Trophoblast cell (in vitro differentiated cells and primary cell): ENCODE measurements around the gene MAP3K12.

Experiments
- DNase-seq, 2 donors: peaks; one replicate each; pipeline ENCODE4 v3.0.0-alpha.2; 2016
- H2AFZ ChIP-seq: 2 replicates; pipeline ENCODE4 v1.6.1; 2013; ENCODE audit warnings: low read length, moderate library complexity, mild to moderate bottlenecking; ENCODE audit not compliant: insufficient read depth, poor library complexity
- H2AK5ac ChIP-seq: 2 replicates; pipeline ENCODE4 v1.6.1; 2013; ENCODE audit warnings: mild to moderate bottlenecking, low read length
- H2BK120ac ChIP-seq: 2 replicates; pipeline ENCODE4 v1.6.1; 2013; ENCODE audit warnings: low read length, mild to moderate bottlenecking, moderate library complexity; ENCODE audit not compliant: insufficient read depth, poor library complexity
- H2BK12ac ChIP-seq: 2 replicates; pipeline ENCODE4 v1.6.1; 2013; ENCODE audit warnings: mild to moderate bottlenecking, low read length, moderate library complexity
- H2BK5ac ChIP-seq: 2 replicates; pipeline ENCODE4 v1.6.1; 2013; ENCODE audit warnings: low read length, low read depth, moderate library complexity, mild to moderate bottlenecking; ENCODE audit not compliant: poor library complexity
- H3K14ac ChIP-seq: 2 replicates; pipeline ENCODE4 v1.6.1; 2013; ENCODE audit warnings: mild to moderate bottlenecking, low read length
- H3K18ac ChIP-seq: 2 replicates; pipeline ENCODE4 v1.6.1; 2013; ENCODE audit warnings: mild to moderate bottlenecking, low read length
- H3K23ac ChIP-seq: 2 replicates; pipeline ENCODE4 v1.6.1; 2013; ENCODE audit warnings: low read length
- H3K27ac ChIP-seq: 2 replicates; pipeline ENCODE4 v1.5.1; 2013; ENCODE audit warnings: low read depth, mild to moderate bottlenecking, inconsistent platforms, low read length, moderate library complexity
- H3K27me3 ChIP-seq: 2 replicates; pipeline ENCODE4 v1.6.1; 2013; ENCODE audit warnings: inconsistent platforms, mild to moderate bottlenecking, low read length, moderate library complexity; ENCODE audit not compliant: insufficient read depth
- H3K36me3 ChIP-seq, 2 experiments: 1 replicate in 1 of 2; 2 replicates in 1 of 2; pipeline ENCODE4 v1.6.1; 2013; ENCODE audit warnings: low read length in 2 of 2, mild to moderate bottlenecking in 2 of 2, moderate library complexity in 1 of 2; ENCODE audit not compliant: insufficient read depth in 2 of 2, control insufficient read depth in 1 of 2
- H3K4ac ChIP-seq: 2 replicates; pipeline ENCODE4 v1.6.1; 2013; ENCODE audit warnings: low read depth, mild to moderate bottlenecking, low read length, moderate library complexity
- H3K4me1 ChIP-seq, 2 experiments: 1 replicate in 1 of 2; 2 replicates in 1 of 2; pipeline ENCODE4 v1.6.1; 2013; ENCODE audit warnings: low read length in 2 of 2, mild to moderate bottlenecking in 2 of 2, moderate library complexity in 1 of 2; ENCODE audit not compliant: insufficient read depth in 2 of 2, control insufficient read depth in 1 of 2
- H3K4me2 ChIP-seq: 2 replicates; pipeline ENCODE4 v1.6.1; 2013; ENCODE audit warnings: inconsistent platforms, mild to moderate bottlenecking, low read length, moderate library complexity
- H3K4me3 ChIP-seq: 2 replicates; pipeline ENCODE4 v1.5.1; 2013; ENCODE audit warnings: mild to moderate bottlenecking, low read depth, low read length, inconsistent platforms
- H3K79me1 ChIP-seq: one replicate; pipeline ENCODE4 v1.6.1; 2013; ENCODE audit warnings: low read length
- H3K79me2 ChIP-seq: 2 replicates; pipeline ENCODE4 v1.6.1; 2013; ENCODE audit warnings: low read length, mild to moderate bottlenecking; ENCODE audit not compliant: control insufficient read depth, insufficient read depth, poor library complexity
- H3K9ac ChIP-seq: 2 replicates; pipeline ENCODE4 v1.6.1; 2013; ENCODE audit warnings: mild to moderate bottlenecking, low read length
- H3K9me3 ChIP-seq: 2 replicates; pipeline ENCODE4 v1.6.1; 2013; ENCODE audit warnings: low read depth, mild to moderate bottlenecking, control low read depth, inconsistent platforms, low read length; ENCODE audit not compliant: insufficient read depth
- H4K12ac ChIP-seq: 2 replicates; pipeline ENCODE4 v1.6.1; 2013; ENCODE audit warnings: low read depth, mild to moderate bottlenecking, low read length, moderate library complexity
- H4K8ac ChIP-seq: 2 replicates; pipeline ENCODE4 v1.6.1; 2013; ENCODE audit warnings: low read depth, mild to moderate bottlenecking, low read length, moderate library complexity
- H4K91ac ChIP-seq: one replicate; pipeline ENCODE4 v1.6.1; 2013; ENCODE audit warnings: low read depth, mild to moderate bottlenecking, low read length, moderate library complexity
- WGBS: extraction: QIAGEN DNeasy Blood & Tissue Kit; methylation state at CpG from one replicate; pipeline ENCODE4 v1.1.7; 2013; ENCODE audit warnings: missing lambda C conversion rate; ENCODE audit not compliant: insufficient read length, insufficient coverage; ENCODE audit errors: extremely low coverage; 5-methylcytosine and 5-hydroxymethylcytosine counted together

The MAP3K12 gene

DNA sequence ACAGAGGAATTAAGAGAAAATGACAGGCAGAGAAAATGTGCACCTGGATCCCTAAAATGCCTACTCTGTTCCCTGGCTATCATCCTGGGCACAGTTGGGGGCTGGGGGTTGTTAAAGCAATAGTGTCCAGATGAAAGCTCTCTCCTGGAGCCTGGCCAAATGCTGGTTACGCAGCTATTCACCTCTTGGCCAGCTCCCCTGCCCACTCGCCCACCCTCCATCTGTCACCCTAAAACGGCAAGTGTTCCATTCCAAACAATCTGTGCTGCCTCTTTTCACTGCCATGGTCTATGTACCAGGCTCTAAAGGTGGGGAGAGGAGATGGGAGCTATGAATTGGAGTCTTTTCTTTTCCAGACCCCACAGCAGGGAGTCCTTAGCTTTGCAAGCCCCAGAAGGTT lies 32.8 kb upstream of the MAP3K12 start:
- Histone ChIP-seq H3K79me2 (no peaks in the 10 kb centered on the region), H3K23ac (no peak overlapping the region), H2AFZ (no peak overlapping the region), H2BK12ac (no peak overlapping the region), H4K91ac (no peak overlapping the region), H3K4me3 (no peak overlapping the region), H4K12ac (no peak overlapping the region), H3K9ac (no peak overlapping the region), H3K27ac (no peak overlapping the region), H3K4ac (no peak overlapping the region), H4K8ac (no peak overlapping the region), H2AK5ac (no peak overlapping the region), H3K27me3 (no peaks in the 10 kb centered on the region), H3K4me2 (no peak overlapping the region), H2BK5ac (no peak overlapping the region), H3K18ac (no peak overlapping the region), H3K4me1 (no peaks in the 10 kb centered on the region), H3K9me3 (no peaks in the 10 kb centered on the region), H2BK120ac (no peak overlapping the region), H3K14ac (no peak overlapping the region), H3K36me3 (peaks cover 27 to 28% of the 10 kb centered on the region in 2 experiments), H3K79me1 (no peaks in the 10 kb centered on the region)
- no peak for DNase-seq
- WGBS = no CpG with 5 or more reads among the region's 3 CpGs

DNA sequence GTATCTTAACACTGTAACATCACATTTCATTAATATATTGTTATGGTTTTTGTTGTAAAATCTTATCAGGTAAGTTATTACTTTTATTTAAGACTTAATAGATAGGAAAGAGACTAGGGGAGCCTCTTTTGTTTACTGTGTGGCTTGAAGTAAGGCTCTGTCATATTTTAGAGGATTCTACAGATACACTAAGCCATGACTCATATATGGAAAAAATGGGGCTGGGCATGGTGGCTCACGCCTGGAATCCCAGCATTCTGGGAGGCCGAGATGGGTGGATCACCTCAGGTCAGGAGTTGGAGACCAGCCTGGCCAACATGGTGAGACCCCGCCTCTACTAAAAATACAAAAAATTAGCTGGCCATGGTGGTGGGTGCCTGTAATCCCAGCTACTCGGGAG lies 31.7 kb upstream of the MAP3K12 start:
- Histone ChIP-seq H3K79me2 (no peaks in the 10 kb centered on the region), H3K9ac (no peak overlapping the region), H3K4me1 (no peaks in the 10 kb centered on the region), H3K9me3 (no peaks in the 10 kb centered on the region), H3K27me3 (no peaks in the 10 kb centered on the region), H3K36me3 (peaks cover 27% of the 10 kb centered on the region in 2 experiments), H4K8ac (no peak overlapping the region), H3K4me2 (no peak overlapping the region), H4K12ac (no peak overlapping the region), H2BK120ac (no peak overlapping the region), H2BK12ac (no peak overlapping the region), H3K18ac (no peak overlapping the region), H2AK5ac (no peak overlapping the region), H3K23ac (no peak overlapping the region), H4K91ac (no peak overlapping the region), H3K4me3 (no peak overlapping the region), H3K79me1 (no peaks in the 10 kb centered on the region), H3K27ac (no peak overlapping the region), H2BK5ac (no peak overlapping the region), H2AFZ (no peak overlapping the region), H3K14ac (no peak overlapping the region), H3K4ac (no peak overlapping the region)
- no CpG with 5 or more reads among the region's 4 CpGs for WGBS
- DNase-seq = peak; percentile 57 to 76

DNA sequence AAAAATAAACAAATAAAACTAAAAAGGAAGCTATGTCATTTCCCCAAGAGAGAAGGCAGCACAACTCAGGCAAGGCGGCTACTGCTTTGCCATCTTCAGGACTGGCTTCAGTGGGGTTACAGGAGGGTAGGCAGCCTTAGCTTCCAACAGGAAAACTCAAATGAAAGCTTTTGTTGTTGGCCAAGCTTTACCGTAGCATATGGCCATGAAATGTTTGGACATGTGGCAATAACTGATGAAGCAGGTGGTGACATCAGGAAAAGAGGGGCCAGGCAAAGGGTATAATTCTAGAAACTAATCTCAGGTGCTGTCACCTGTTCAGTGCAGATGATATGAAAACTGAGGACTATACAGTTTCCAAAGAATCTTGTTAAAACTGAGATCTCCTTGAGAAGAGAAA lies 30.8 kb upstream of the MAP3K12 start:
- WGBS = no CpG with 5 or more reads among the region's 2 CpGs
- no peak overlapping the region for H2BK120ac ChIP-seq
- H3K9me3 ChIP-seq = no peaks in the 10 kb centered on the region
- no peak overlapping the region for H4K91ac ChIP-seq
- H3K4me3 ChIP-seq = no peak overlapping the region
- H2AK5ac ChIP-seq = no peak overlapping the region
- peaks cover 24 to 27% of the 10 kb centered on the region in 2 experiments for H3K36me3 ChIP-seq
- no peak overlapping the region for H4K8ac ChIP-seq
- H3K4me2 ChIP-seq = no peak overlapping the region
- no peak overlapping the region for H2AFZ ChIP-seq
- H2BK12ac ChIP-seq = no peak overlapping the region
- no peak overlapping the region for H3K14ac ChIP-seq
- no peak overlapping the region for H3K18ac ChIP-seq
- H2BK5ac ChIP-seq = no peak overlapping the region
- H3K23ac ChIP-seq = no peak overlapping the region
- no peaks in the 10 kb centered on the region for H3K79me1 ChIP-seq
- H3K4me1 ChIP-seq = no peaks in the 10 kb centered on the region
- no peak overlapping the region for H3K27ac ChIP-seq
- no peaks in the 10 kb centered on the region for H3K27me3 ChIP-seq
- H3K4ac ChIP-seq = no peak overlapping the region
- no peak overlapping the region for H3K9ac ChIP-seq
- H4K12ac ChIP-seq = no peak overlapping the region
- DNase-seq = no peak
- no peaks in the 10 kb centered on the region for H3K79me2 ChIP-seq

DNA sequence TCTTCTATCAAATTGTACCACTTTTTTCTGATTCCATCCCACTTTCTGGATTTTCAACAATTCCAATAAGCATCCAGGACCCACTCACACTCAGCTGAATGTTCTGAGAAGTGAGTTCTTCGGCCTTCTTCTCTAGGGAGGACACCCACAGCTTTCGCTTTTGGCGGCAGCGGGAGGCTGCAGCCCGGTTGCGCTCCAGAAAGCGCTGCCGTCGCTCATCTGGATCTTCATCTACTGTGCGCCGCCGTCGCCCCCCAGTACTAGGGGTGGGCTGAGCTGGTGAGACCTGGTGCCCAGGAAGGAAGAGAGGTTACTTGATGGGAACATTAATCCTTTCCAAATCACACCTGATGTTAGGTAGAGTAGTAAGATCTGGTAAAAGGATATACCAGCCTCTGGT lies 25.2 kb upstream of the MAP3K12 start:
- no peak overlapping the region for H3K23ac ChIP-seq
- no peak overlapping the region for H3K14ac ChIP-seq
- H4K91ac ChIP-seq = no peak overlapping the region
- H2AK5ac ChIP-seq = no peak overlapping the region
- H3K9me3 ChIP-seq = no peaks in the 10 kb centered on the region
- DNase-seq = no peak
- no peak overlapping the region for H3K4ac ChIP-seq
- no peak overlapping the region for H4K12ac ChIP-seq
- no peaks in the 10 kb centered on the region for H3K27me3 ChIP-seq
- no peaks in the 10 kb centered on the region for H3K79me1 ChIP-seq
- no peak overlapping the region for H3K18ac ChIP-seq
- no peak overlapping the region for H2AFZ ChIP-seq
- H3K36me3 ChIP-seq = peaks cover 16 to 24% of the 10 kb centered on the region in 2 experiments
- no peak overlapping the region for H4K8ac ChIP-seq
- WGBS = no CpG with 5 or more reads among the region's 13 CpGs
- H3K79me2 ChIP-seq = no peaks in the 10 kb centered on the region
- peak overlapping the region; percentile 64 for H3K9ac ChIP-seq
- H2BK120ac ChIP-seq = no peak overlapping the region
- H3K4me2 ChIP-seq = no peak overlapping the region
- H3K4me3 ChIP-seq = no peak overlapping the region
- no peak overlapping the region for H2BK5ac ChIP-seq
- H3K27ac ChIP-seq = no peak overlapping the region
- no peaks in the 10 kb centered on the region for H3K4me1 ChIP-seq
- H2BK12ac ChIP-seq = no peak overlapping the region
